ENCODE data around the gene CACNA1G.

- TF ChIP-seq CTCF (IDR thresholded peaks at IDR 0.05): no peak
- TF ChIP-seq POLR2A (IDR thresholded peaks at IDR 0.05): no peak
Measured at GRCh38 chr17:50518384-50519023, 42.0 kb upstream of the CACNA1G start.

Measured in testis (tissue), 2 donors.